PFSK-1 (cell line): ENCODE data around the gene USP47.

Experiments
- FOXP2 ChIP-seq: optimal IDR thresholded peaks from 2 replicates; pipeline ENCODE3; 2011; ENCODE audit warnings: borderline replicate concordance, control low read depth, inconsistent platforms; ENCODE audit not compliant: insufficient read depth; ENCODE audit errors: extremely low read length, extremely low read depth
- POLR2AphosphoS5 ChIP-seq: IDR thresholded peaks from 2 replicates; pipeline ENCODE4 v1.6.1; 2012; ENCODE audit warnings: low read depth, mild to moderate bottlenecking, control low read depth, low read length, moderate library complexity
- REST ChIP-seq, 2 experiments: IDR thresholded peaks; 2 replicates each; pipeline versions ENCODE4 v1.6.1 to v1.8.0; 2011 to 2012; ENCODE audit warnings: low read depth in 2 of 2, low read length in 2 of 2, control low read depth in 1 of 2, inconsistent platforms in 1 of 2, mild to moderate bottlenecking in 1 of 2, moderate library complexity in 1 of 2; ENCODE audit not compliant: insufficient read depth in 1 of 2
- SIN3A ChIP-seq: IDR thresholded peaks from 2 replicates; pipeline ENCODE4 v1.6.1; 2012; ENCODE audit warnings: mild to moderate bottlenecking, low read length, moderate library complexity, borderline replicate concordance; ENCODE audit not compliant: insufficient read depth
- TAF1 ChIP-seq: IDR thresholded peaks from 2 replicates; pipeline ENCODE4 v1.6.1; 2012; ENCODE audit warnings: low read length, control low read depth, borderline replicate concordance; ENCODE audit not compliant: insufficient read depth

- TF ChIP-seq REST (IDR thresholded peaks at IDR 0.05; ENCODE audit: insufficient read depth in 1 of 2, low read depth in 2 of 2, low read length in 2 of 2) (no peak), POLR2AphosphoS5 (no peak), TAF1 (no peak), SIN3A (no peak), FOXP2 (no peak)
These were observed 18.8 kb upstream of the USP47 start for GRCh38 chr11:11822946-11823345.
